MCF 10A (cell line): Measurements from ENCODE around the gene DIDO1. TPM values are rescaled to one million over a fixed set of nuclear protein-coding genes. Genes with fewer than 3 reads are reported as not detected.

Experiments
- BruUV-seq: library from RNA; stranded (reverse); fragments of 400-500 nt; replicated peaks from 2 replicates; lab custom pipeline; 2021; lab: Mats Ljungman, UMichigan
- CTCF ChIA-PET: fragments of 300-600 bp; sonication (Branson Sonifier 250); formaldehyde crosslinking; extraction: SDS; loops from one replicate; lab custom pipeline; 2021; ENCODE audit warnings: antibody characterized with exemption, inconsistent platforms; lab: Yijun Ruan, JAX
- POLR2A ChIA-PET: fragments of 300-600, 350-650 bp; sonication (Branson Sonifier 250); formaldehyde crosslinking; extraction: SDS; loops from one replicate; lab custom pipeline; 2020; ENCODE audit warnings: antibody characterized with exemption, inconsistent platforms; lab: Yijun Ruan, JAX
- DNase-seq: peaks from one replicate; pipeline ENCODE4 v3.0.0-alpha.2; 2018; ENCODE audit not compliant: unreplicated experiment
- H3K27ac Mint-ChIP-seq: one replicate; pipeline ENCODE4 v1.8.0; 2022; ENCODE audit warnings: mild to moderate bottlenecking, low read depth, mixed read lengths; ENCODE audit not compliant: unreplicated experiment
- H3K27me3 Mint-ChIP-seq: one replicate; pipeline ENCODE4 v1.8.0; 2022; ENCODE audit warnings: mixed read lengths; ENCODE audit not compliant: insufficient read depth, unreplicated experiment
- H3K36me3 Mint-ChIP-seq: one replicate; pipeline ENCODE4 v1.8.0; 2022; ENCODE audit warnings: mild to moderate bottlenecking, moderate library complexity, mixed read lengths; ENCODE audit not compliant: insufficient read depth, unreplicated experiment
- H3K4me1 Mint-ChIP-seq: one replicate; pipeline ENCODE4 v1.8.0; 2022; ENCODE audit warnings: mixed read lengths; ENCODE audit not compliant: insufficient read depth, unreplicated experiment
- H3K4me3 Mint-ChIP-seq: one replicate; pipeline ENCODE4 v1.8.0; 2022; ENCODE audit warnings: mild to moderate bottlenecking, moderate library complexity, mixed read lengths; ENCODE audit not compliant: unreplicated experiment
- H3K9me3 Mint-ChIP-seq: one replicate; pipeline ENCODE4 v1.8.0; 2022; ENCODE audit warnings: mixed read lengths; ENCODE audit not compliant: unreplicated experiment
- intact Hi-C: fragments of 100-400 bp; cut with micrococcal nuclease; formaldehyde crosslinking; loops from 2 replicates; pipeline ENCODE4 v1.14.1; 2022
- total RNA-seq: library from RNA; stranded (reverse); gene quantifications from 2 replicates; pipeline ENCODE4 v1.2.3, GENCODE V29; 2022
- TF ChIP-seq, protein P1 (sequence below): fragments of 200-600 bp; IDR thresholded peaks from one replicate; pipeline ENCODE4 v1.8.0; 2022; ENCODE audit warnings: antibody characterized with exemption, mild to moderate bottlenecking; ENCODE audit not compliant: unreplicated experiment

DIDO1 gene
- total RNA-seq, 1 experiment from 2014 or later, result 36.8 TPM

DNA sequence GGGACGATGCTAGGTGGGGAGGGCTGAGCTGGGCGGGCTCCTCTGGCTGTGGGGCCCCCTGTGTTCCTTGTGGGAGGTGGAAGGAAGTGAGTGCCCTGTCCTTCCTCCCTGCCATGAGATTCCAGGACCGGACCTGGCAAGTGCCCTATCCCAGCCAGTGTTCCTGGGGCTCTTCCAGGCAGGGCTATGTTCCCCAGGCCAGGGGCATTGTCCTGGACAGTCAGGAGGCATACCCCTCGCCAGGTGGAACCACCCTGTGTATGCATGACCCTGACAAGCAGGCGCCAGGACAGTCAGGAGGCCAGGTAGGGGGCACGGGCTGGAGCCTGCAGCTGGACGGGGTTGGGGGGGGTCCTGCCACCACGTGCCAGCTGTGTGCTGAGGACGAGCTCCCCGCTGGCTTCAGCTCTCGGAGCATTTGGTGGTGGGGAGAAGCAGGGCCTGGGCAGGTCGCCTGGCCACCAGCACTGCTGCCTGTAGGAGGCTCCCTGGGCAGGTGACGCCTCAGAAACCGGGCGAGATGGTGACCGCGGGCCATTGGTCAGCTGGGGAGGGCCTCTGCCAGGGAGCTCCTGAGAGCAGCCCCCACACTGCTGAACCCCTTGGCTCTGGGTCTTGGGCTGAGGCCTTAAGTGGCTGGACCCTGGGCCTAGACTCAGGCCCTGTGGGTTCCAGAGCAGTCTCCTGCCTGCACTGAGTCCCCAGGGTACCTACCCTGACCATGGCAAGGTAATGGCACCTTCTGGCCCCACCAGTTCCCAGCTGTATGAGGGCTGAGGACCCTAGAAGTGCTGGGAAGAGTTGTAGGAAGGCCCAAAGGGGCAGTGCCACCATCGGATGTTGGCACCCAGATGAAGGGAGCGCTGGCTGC is 26.9 kb upstream of the DIDO1 start:
- DNase-seq, result no peak
- intact Hi-C loops, result no loop called here
- Mint-ChIP-seq H3K36me3 (peaks cover 21% of the 10 kb centered on the region), H3K4me1 (no peaks in the 10 kb centered on the region), H3K4me3 (no peak overlapping the region), H3K27me3 (no peaks in the 10 kb centered on the region), H3K27ac (no peak overlapping the region), H3K9me3 (no peaks in the 10 kb centered on the region)
- ChIA-PET CTCF (interaction anchor here (0.6 kb wide), 3 partner anchors 19 to 351 kb away, joined by 3 to 4 read pairs (median 3); no protein-coding TSS in a partner anchor), POLR2A (interaction anchor here (0.7 kb wide), 1 partner anchor 235 kb away, joined by 3 read pairs; no protein-coding TSS in a partner anchor)
- BruUV-seq, result no TSS peak
- TF ChIP-seq, protein P1, sequence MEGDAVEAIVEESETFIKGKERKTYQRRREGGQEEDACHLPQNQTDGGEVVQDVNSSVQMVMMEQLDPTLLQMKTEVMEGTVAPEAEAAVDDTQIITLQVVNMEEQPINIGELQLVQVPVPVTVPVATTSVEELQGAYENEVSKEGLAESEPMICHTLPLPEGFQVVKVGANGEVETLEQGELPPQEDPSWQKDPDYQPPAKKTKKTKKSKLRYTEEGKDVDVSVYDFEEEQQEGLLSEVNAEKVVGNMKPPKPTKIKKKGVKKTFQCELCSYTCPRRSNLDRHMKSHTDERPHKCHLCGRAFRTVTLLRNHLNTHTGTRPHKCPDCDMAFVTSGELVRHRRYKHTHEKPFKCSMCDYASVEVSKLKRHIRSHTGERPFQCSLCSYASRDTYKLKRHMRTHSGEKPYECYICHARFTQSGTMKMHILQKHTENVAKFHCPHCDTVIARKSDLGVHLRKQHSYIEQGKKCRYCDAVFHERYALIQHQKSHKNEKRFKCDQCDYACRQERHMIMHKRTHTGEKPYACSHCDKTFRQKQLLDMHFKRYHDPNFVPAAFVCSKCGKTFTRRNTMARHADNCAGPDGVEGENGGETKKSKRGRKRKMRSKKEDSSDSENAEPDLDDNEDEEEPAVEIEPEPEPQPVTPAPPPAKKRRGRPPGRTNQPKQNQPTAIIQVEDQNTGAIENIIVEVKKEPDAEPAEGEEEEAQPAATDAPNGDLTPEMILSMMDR, result no peak

GRCh38 chr20:62952373-62952967 is 26.2 kb upstream of the DIDO1 start, which contains the start of gene SLC17A9:
SLC17A9 (plus strand) TSS chr20:62952709; CDS start chr20:62952831, 122 bp downstream.
- CTCF ChIA-PET, result no interaction called here
- Mint-ChIP-seq H3K27ac (no peak within 1 kb of the TSS), H3K36me3 (peaks cover 25% of the 10 kb centered on the region)

GRCh38 chr20:62951896-62952372 is 25.6 kb upstream of the DIDO1 start:
- CTCF ChIA-PET, result interaction anchor here (0.7 kb wide), 1 partner anchor 261 kb away, joined by 3 read pairs; no protein-coding TSS in a partner anchor

More at GRCh38 chr20:62952373-62952967, 26.2 kb upstream of the DIDO1 start, which contains the start of gene SLC17A9:
- TF ChIP-seq, protein P1, result no peak
- H3K4me1 Mint-ChIP-seq, result no peaks in the 10 kb centered on the region
- POLR2A ChIA-PET, result interaction anchor here (0.5 kb wide), 1 partner anchor 342 kb away, joined by 3 read pairs; no protein-coding TSS in a partner anchor
- no peak for DNase-seq
- H3K9me3 Mint-ChIP-seq, result no peaks in the 10 kb centered on the region
- intact Hi-C loops, result no loop called here
- H3K4me3 Mint-ChIP-seq, result no peak within 1 kb of the TSS
- no TSS peak for BruUV-seq
- H3K27me3 Mint-ChIP-seq, result no peaks in the 10 kb centered on the region

More at GRCh38 chr20:62951896-62952372, 25.6 kb upstream of the DIDO1 start:
- H3K4me3 Mint-ChIP-seq, result no peak overlapping the region
- no peaks in the 10 kb centered on the region for H3K27me3 Mint-ChIP-seq
- H3K27ac Mint-ChIP-seq, result no peak overlapping the region
- TF ChIP-seq, protein P1, result no peak
- intact Hi-C loops, result no loop called here
- H3K36me3 Mint-ChIP-seq, result peaks cover 30% of the 10 kb centered on the region
- no peak for DNase-seq
- no TSS peak for BruUV-seq
- no peaks in the 10 kb centered on the region for H3K9me3 Mint-ChIP-seq
- H3K4me1 Mint-ChIP-seq, result no peaks in the 10 kb centered on the region
- POLR2A ChIA-PET, result interaction anchor here (0.5 to 2.1 kb wide), 2 partner anchors 13 to 343 kb away, joined by 3 to 7 read pairs; no protein-coding TSS in a partner anchor
